Measurements from ENCODE around the gene RDH5. TPM values are rescaled to one million over a fixed set of nuclear protein-coding genes. Genes with fewer than 3 reads are reported as not detected.
"Not testable (repeated sequence)": the region's sequence is repeated elsewhere in the genome, so short reads cannot be mapped to it uniquely, and the experiment has no call there.

RDH5 gene
- total RNA-seq, 1 donor from 2014 or later = 2.3 TPM

- no peak for DNase-seq (ENCODE audit: low spot score)
- Mint-ChIP-seq H3K36me3 (ENCODE audit: low read depth) (peaks cover 23% of the 10 kb centered on the region), H3K27ac (ENCODE audit: unreplicated experiment) (no peak overlapping the region), H3K4me1 (ENCODE audit: low read depth) (peaks cover 30% of the 10 kb centered on the region), H3K27me3 (ENCODE audit: low read depth) (no peaks in the 10 kb centered on the region), H3K4me3 (ENCODE audit: unreplicated experiment) (no peak overlapping the region), H3K9me3 (ENCODE audit: low read depth) (no peaks in the 10 kb centered on the region)
- TF ChIP-seq CTCF (IDR thresholded peaks at IDR 0.05) = no peak
Measured at GRCh38 chr12:55748230-55748993, 28.2 kb downstream of the RDH5 start.

- TF ChIP-seq CTCF (IDR thresholded peaks at IDR 0.05) = no peak
- Mint-ChIP-seq H3K36me3 (ENCODE audit: low read depth) (peaks cover 41% of the 10 kb centered on the region), H3K27me3 (ENCODE audit: low read depth) (no peaks in the 10 kb centered on the region), H3K9me3 (ENCODE audit: low read depth) (no peaks in the 10 kb centered on the region), H3K4me3 (ENCODE audit: unreplicated experiment) (no peak overlapping the region), H3K27ac (ENCODE audit: unreplicated experiment) (peak overlapping the region; percentile 42), H3K4me1 (ENCODE audit: low read depth) (peaks cover 4% of the 10 kb centered on the region)
- DNase-seq (ENCODE audit: low spot score) = no peak
Measured at GRCh38 chr12:55755246-55755645, 35.1 kb downstream of the RDH5 start.

- peak overlapping the region; percentile 75 for H3K27ac Mint-ChIP-seq (ENCODE audit: unreplicated experiment)
- H3K36me3 Mint-ChIP-seq (ENCODE audit: low read depth) = peaks cover 36% of the 10 kb centered on the region
- H3K4me3 Mint-ChIP-seq (ENCODE audit: unreplicated experiment) = no peak overlapping the region
- DNase-seq (ENCODE audit: low spot score) = no peak
- H3K27me3 Mint-ChIP-seq (ENCODE audit: low read depth) = no peaks in the 10 kb centered on the region
- no peak for TF ChIP-seq CTCF (IDR thresholded peaks at IDR 0.05)
- H3K9me3 Mint-ChIP-seq (ENCODE audit: low read depth) = no peaks in the 10 kb centered on the region
- peaks cover 4% of the 10 kb centered on the region for H3K4me1 Mint-ChIP-seq (ENCODE audit: low read depth)
Measured at GRCh38 chr12:55757701-55758100, 37.5 kb downstream of the RDH5 start.

GRCh38 chr12:55758575-55758974 lies 38.4 kb downstream of the RDH5 start:
- peaks cover 32% of the 10 kb centered on the region for H3K36me3 Mint-ChIP-seq (ENCODE audit: low read depth)
- H3K4me3 Mint-ChIP-seq (ENCODE audit: unreplicated experiment); H3K27ac Mint-ChIP-seq (ENCODE audit: unreplicated experiment); H3K9me3 Mint-ChIP-seq (ENCODE audit: low read depth); H3K4me1 Mint-ChIP-seq (ENCODE audit: low read depth); H3K27me3 Mint-ChIP-seq (ENCODE audit: low read depth); DNase-seq (ENCODE audit: low spot score): not testable (repeated sequence)

GRCh38 chr12:55760663-55761062 lies 40.5 kb downstream of the RDH5 start:
- Mint-ChIP-seq H3K27me3 (ENCODE audit: low read depth) (no peaks in the 10 kb centered on the region), H3K4me1 (ENCODE audit: low read depth) (no peaks in the 10 kb centered on the region), H3K4me3 (ENCODE audit: unreplicated experiment) (no peak overlapping the region), H3K27ac (ENCODE audit: unreplicated experiment) (no peak overlapping the region), H3K9me3 (ENCODE audit: low read depth) (no peaks in the 10 kb centered on the region), H3K36me3 (ENCODE audit: low read depth) (peaks cover 25% of the 10 kb centered on the region)
- no peak for TF ChIP-seq CTCF (IDR thresholded peaks at IDR 0.05)
- DNase-seq (ENCODE audit: low spot score) = no peak

- Mint-ChIP-seq H3K36me3 (ENCODE audit: low read depth) (peaks cover 24% of the 10 kb centered on the region), H3K27ac (ENCODE audit: unreplicated experiment) (no peak overlapping the region)
Measured at GRCh38 chr12:55762646-55763045, 42.5 kb downstream of the RDH5 start.

More at GRCh38 chr12:55762646-55763045, 42.5 kb downstream of the RDH5 start:
- H3K27me3 Mint-ChIP-seq (ENCODE audit: low read depth) = no peaks in the 10 kb centered on the region
- H3K9me3 Mint-ChIP-seq (ENCODE audit: low read depth) = no peaks in the 10 kb centered on the region
- TF ChIP-seq CTCF (IDR thresholded peaks at IDR 0.05) = no peak
- DNase-seq (ENCODE audit: low spot score) = no peak
- no peak overlapping the region for H3K4me3 Mint-ChIP-seq (ENCODE audit: unreplicated experiment)
- H3K4me1 Mint-ChIP-seq (ENCODE audit: low read depth) = no peaks in the 10 kb centered on the region
